Eye (tissue), 1 donor: ENCODE data around the gene TMSB15B.
"Not testable (repeated sequence)": the region's sequence is repeated elsewhere in the genome, so short reads cannot be mapped to it uniquely, and the experiment has no call there.

Source experiments
- DNase-seq: peaks from one replicate; pipeline ENCODE4 v3.0.0-alpha.2; 2015

TMSB15B gene

DNA sequence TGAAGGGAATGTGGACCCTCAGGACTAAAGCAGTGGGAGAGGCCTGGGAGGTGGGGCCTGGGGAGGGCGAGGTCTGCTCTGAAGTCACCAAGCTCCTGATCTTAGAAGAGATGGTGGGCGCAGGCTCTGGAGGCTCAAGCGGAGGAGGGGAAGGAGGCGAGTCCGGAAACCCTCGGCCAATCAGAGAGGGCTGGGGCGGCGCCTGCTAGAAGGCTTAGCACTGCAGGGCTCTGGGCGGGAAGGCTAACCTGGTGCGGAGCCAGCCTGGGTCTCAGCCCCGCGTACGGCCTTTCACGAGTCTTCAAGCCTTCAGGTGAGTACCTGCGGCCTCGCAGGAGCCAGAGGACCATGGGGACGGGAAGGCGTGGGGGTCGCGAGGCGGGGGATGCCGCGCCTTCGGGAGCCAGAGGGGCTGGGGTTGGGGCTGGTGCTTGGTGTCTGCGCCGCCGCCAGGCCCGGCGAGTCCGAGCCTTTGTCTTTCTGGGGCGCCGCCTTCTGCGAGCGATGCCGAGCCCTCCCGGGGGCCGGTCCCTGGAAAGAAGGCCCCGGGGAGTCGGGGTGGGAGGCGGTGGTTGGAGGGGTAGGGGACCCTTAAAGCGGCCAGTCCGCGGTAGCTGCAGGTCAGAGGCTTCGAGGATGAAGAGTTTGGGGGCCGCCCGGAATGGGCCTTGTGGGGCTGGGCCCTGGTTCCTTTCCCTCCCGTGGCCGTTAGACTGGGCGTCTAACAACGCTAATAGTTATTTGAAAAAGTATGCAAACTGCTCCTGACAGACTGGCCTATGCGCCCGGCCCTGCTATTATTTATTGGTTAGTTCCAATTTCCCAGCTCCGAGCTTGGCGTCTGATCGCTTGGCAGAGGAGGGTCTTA lies at the start of gene TMSB15B:
Gene TMSB15B (plus strand): TSS at position 217 of the 868 bp plus-strand sequence.
- not testable (repeated sequence) for DNase-seq

DNA sequence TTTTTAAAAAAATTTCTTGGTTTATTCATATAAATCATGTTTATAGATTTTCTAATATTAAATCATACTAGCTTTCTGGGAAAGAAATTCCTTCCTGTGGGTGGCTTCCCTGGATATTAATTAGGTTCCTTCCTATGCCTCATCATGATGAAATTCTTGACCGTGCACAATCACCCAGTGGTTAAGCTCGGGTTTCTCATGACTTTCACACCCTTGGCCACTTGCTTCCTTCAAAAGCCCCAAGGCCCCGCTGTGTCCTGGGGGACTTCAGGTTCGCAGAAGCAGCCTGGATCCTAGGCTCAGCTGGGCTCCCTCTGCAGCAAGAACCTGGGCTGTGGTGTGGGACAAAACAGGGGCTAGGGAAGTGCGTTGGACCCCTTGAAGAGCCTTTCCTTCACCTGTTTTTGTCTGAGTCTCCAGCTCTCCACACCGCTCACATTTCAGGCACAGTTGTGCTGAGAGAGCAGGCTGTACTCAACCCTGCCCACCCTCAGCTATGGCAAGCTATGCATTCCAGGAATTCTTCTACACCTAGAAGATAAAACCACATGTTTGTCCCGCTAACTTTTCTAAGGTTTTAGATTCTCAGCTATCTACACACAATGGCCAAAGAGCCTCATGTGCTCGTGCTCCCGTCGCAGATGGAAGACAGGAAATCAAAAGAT lies 48.9 kb upstream of the TMSB15B start:
- no peak for DNase-seq

DNA sequence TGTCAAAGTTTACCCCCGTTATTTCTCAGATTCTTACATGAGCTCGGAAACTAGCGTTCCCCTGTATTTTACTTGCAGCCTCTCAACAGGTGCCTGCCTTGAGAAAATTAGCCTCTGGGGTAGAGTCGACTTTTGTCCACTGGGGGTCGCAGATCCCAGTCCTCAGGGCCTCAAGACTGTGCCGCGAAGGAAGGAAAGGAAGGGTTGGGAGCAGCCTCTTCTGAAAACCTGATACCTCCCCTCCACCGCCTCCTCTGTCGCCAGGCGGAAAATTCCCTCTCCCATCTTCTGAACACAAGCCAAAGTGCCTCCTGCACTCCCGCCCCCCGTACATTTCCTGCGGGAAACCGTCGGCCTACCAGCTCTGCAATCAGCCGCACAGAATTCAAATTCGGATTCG lies 44.4 kb upstream of the TMSB15B start:
- peak; percentile 93 for DNase-seq

DNA sequence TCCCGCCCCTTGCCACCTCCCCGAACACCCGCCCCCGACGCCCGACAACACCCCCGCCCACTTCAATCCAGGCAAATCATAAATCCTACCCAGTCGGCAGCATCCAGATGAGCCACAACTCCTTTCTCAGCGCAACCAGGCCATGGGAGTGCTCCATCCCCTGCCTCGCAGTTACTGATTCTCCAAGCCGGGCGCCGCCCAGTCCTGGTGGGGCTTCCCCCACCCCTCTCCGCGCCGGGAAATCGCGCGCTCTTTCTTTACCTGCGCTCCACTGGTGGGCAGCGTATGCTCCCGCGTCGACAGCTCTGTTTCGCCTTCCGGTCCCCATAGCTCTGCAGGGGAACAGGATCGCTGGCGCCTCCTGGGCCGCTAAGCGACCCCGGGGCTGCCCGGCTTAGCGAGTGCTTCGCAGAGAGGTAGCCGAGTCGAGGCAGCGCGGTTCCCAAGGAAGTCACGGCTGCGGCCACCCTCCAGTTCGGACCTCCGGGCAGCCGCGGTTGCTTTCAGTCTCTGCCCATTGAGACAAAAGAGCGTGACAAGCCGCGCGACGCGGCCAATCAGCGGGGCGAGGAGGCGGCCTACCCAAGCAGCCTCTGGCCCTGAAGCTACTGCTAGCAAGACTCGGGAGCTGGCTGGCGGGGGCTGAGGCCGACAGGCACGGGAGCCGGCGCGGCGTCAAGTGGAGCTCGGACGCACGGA lies 43.7 kb upstream of the TMSB15B start:
- DNase-seq: peak; percentile 87

DNA sequence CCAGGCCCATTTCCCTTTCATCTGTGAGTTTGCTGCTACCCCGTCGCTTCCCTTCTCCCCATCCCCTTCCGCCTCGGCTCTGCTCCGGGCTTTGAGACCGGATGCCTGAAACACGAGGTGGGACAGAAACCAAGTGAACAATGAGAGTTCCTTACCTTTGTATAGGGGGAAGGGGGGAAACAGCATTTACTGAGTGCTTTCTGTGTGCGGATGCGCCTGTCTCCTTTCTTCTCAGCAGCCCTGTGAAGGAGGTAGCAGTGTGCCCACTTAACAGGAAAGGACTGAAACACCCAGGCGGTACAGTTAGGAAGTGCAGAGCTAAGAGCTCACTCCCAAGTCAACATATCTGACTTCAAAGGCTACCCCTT lies 43.2 kb upstream of the TMSB15B start:
- DNase-seq: no peak

DNA sequence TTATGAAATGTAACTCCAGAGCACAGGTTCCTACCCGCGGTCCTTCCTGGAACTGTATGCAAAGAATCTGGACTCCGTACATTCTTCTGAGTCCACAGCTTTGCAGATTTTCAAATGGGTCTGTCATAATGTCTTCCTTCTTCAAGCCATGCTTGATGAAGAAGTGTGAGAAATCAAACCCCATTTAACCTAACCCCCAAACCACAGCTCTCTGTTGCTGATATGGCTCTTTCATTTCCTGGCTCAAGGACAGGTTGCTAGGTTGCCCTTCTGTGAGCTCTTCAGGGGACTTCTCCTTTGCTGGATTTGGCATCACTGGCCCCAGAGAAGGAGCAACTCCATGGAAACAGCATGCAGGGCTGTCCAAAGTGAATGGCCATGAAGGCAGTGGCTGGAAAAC lies 41.9 kb upstream of the TMSB15B start:
- not testable (repeated sequence) for DNase-seq

DNA sequence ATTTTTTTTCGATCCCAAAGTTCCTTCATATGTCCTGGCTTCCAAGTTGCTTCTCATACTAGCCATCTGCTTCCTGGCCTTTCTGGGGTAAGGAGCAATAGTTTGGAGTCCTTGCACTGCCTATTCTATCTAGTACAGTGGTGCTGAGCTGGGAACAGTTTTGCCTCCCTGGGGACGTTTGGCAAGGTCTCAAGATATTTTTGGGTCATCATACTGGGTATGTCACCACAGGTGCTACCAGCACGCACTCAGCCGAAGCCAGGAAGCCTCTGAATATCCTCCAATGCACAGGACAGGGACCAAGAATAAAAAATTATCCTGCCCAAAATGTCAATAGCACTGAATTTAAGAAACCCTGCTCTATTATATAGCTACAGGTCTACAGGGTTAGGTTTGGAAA lies 35.4 kb upstream of the TMSB15B start:
- no peak for DNase-seq

DNA sequence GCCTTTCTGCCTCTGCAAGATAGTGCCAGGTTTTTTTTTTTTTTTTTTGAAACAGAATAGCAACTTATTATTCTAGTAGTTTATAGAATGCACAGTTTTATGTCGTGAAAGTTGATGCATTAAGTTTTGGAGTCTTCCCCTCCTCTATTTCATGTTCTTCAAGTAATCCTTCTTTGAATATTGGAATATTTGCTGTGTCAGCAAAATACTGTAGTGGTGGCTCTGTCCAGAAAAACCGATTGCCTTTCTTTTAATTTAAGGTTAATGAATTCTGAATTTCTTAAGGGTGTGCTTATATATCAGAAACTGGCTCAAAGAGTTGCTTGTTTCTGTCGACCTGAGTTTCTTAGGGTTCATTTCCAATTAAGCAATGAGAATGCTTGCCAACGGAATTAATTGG lies 34.8 kb upstream of the TMSB15B start:
- no peak for DNase-seq

DNA sequence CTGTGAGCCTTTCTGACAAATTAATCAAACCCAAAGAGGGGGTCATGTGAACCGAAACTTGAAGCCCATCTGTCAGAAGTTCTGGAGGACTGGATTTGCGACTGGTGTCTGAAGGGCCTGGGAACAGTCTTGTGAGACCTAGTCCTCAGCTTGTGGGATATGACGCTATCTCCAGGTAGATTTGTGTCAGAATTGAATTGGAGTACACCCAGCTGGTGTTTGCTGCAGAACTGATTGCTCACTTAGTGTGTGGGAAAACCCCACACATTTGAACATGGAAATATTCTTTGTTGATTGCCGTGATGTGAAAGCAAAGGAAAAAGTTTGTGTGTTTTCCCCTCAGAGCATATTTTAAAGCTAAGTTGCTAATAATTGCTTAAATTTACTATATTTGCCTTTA lies 30.3 kb upstream of the TMSB15B start:
- DNase-seq: no peak

DNA sequence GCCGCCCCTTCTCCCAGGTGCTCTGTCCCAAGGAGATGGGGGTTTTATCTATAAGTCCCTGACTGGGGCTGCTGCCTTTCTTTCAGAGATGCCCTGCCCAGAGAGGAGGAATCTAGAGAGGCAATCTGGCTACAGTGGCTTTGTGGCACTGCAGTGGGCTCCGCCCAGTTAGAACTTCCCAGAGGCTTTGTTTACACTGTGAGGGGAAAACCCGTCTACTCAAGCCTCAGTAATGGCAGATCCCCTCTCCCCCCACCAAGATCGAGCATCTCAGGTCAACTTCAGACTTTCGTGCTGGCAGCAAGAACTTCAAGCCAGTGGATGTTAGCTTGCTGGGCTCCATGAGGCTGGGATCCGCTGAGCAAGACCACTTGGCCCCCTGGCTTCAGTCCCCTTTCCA lies 22.2 kb upstream of the TMSB15B start:
- DNase-seq: not testable (repeated sequence)

DNA sequence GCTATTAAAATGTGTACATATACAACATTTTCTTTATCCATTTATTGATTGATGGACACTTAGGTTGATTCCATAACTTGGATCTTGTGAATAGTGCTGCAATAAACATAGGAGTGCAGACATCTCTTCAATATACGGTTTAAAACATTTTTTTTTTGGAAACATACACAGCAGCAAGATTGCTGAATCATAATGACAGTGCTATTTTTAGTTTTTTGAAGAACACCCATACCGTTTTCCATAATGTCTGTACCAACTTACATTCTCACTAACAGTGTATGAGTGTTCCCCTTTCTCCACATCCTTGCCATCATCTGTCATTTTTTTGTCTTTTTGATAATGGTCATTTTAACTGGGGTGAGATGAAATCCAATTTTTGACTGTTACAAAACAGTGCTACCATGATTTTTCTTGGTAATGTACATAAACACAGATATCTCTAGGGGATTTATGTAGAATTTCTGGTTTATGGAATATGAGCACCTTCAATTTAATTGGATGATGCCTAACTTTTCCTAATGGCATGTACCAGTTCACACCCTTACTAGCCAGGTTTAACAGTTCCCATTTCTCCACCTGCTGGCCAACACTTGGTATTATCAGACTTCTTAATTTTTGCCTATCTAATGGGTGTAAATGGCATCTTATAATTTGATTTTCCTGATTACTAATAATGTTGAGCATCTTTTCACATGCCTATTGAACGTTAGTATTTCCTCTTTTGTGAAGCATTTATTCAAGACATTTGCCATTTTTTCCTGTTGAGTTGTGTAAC lies 21.0 kb upstream of the TMSB15B start:
- DNase-seq: peak; percentile 11

DNA sequence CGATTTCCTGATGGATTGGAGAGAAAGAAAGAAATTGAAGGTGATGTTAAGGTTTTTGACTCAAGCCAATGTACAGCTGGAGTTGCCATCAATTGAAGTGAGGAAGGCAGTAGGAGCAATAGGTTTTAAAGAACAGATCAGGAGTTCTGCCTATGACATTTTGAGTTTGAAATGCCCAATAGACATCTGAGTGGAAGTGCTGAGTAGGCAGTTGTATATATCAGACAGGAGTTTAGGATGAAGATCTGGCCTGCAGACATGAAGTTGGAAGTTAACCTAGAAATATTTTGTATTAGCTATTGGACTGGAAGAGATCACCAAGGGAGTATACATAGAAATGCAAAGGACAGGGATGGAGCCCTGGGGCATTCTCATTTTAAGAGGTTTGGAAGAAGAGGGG lies 12.9 kb upstream of the TMSB15B start:
- DNase-seq: no peak

DNA sequence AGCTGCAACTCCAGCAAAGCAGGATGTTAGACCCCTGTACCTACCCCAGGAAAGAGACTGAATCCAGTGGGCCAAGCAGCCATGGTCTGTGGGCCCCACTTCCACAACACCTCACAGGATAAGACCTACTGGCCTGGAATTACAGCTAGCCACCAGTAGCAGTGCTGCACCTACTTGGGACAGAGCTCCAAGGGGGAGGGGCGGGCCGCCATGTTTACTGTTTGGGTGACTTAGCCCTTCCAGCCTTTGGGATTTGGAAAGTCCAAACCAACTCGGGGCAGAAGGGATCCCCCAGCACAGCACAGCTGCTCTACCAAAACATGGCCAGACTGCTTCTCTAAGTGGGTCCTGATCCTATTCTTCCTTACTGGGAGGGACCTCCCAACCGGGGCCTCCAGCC lies 9.1 kb upstream of the TMSB15B start:
- no peak for DNase-seq

DNA sequence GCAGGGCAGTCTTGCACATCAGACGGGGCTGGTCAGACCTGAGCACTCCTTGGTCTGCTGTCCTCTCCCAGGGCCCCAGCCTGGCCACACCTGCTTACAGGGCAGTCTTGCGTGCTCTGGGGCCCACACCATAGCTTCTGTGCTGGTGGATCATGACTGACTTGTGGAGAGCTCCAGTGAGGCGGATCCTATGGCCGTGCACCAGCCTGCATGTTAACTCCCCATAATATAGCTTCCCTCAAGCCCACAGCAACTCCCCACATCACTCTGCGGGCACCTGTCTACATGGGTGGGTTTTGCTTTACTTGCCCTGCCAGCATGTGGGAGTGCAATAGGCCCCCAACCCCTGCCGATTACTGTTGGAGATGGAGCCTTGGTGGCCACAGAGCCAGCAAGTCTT lies 8.2 kb upstream of the TMSB15B start:
- DNase-seq: no peak

DNA sequence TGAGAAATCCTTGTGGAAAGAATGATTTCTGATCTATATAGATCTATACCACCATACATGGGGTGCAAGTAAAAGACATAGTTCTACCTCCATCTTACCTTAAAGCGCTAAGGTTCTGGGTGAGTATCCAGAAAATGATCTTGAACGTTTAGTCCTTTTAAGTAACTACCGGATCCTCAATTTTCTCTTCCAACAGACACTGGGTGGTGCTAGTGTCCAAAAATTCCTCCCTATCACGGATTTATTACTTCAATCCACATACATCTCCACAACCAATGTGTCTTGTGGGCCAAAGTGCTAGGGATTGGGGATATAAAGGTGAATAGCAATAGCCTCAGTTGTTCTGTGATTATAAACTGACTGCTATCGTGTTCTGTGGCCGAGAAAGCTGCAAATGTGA lies 1.8 kb upstream of the TMSB15B start:
- not testable (repeated sequence) for DNase-seq

DNA sequence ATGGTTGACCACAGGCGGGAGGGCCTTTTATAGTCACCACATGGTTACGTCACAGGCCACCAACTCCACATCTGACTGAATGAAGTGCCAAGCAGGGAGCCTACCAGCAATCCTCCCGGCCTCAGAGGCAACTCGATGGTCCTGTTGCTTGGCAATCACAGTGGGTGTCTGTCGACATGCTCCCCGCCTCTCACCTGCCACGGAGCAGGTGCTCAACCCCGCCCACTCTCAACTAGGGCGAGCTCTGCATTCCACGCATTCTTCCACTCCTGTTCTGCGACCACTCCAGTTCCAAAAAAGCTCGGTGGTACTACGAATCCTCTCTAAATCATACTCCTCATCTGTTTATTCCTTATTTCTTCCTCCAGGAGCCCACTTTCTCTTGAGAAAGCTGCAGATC lies 21.1 kb downstream of the TMSB15B start:
- DNase-seq: not testable (repeated sequence)

DNA sequence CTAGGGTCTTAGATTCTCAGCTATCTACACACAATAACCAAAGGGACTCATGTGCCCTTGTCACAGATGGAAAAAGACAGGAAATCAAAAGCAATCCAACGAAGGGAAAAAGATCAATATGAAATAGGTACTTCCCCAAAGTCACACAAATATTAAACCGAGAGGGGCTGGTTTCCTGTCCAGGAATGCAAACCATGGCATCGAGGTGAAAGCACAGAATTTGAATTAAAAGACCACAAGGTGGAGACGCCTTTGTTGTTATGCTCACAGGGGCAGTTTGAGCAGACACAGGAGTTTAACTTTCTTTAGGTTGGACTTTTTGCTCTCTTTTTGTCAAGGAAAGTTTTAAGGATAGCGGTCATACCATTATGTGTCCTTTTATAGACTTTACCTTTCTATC lies 36.8 kb downstream of the TMSB15B start:
- no peak for DNase-seq

DNA sequence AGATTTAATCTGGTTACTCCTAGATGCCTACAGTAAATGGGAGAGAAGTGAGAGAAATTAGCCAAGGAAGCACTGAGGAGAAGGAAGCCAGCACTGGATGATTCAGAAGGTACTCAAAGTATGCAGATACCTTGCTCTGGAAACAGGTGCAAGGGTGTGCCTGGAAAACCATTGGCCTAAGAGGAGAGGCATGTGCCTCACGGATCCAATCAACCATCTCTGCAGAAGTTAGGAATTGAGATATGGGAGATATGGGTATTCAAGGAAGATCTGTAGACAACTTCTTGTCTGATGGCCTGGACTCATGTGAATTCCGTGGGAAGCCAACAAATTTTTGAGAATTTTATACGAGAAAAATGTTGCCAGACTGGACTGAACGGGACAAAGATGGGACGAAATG lies 46.4 kb downstream of the TMSB15B start:
- no peak for DNase-seq

DNA sequence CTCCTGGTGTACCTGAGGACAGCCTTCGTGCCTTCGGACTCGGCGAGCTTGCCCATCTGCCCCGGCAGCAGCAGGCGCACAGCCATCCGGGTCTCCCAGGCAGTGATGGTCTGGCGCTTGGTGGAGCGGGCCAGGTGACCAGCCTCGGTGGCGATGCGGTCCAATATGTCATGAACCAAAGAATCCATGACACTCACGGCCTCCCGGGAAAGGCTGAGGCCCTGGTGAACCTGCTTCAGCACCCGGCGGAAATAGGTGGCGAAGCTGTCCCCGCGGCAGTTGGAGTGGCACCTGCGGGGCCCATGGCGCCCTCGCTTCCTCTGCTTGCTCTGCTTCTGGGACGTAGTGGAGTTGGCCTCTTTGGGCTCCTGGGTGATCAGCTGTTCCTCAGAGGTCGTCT lies 50.7 kb downstream of the TMSB15B start:
- DNase-seq: no peak

DNA sequence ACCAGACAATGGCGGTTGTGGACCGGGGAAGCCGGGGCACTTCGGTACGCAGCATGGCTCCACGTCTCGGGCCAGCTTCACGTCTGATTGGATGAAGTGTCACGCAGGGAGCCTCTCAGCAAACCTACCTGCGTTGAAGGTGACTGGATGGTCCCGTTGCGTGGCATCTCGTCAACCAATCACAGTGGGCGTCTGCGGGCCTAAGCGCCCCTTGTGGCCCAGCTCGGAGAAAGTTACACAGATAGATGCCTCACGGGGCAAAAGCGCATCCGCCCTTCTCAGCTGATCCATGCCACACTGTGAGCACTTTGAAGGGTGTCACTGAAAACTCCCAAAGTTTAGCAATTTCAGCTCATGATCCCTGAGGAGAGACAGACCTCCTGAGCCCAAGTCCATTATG lies 51.2 kb downstream of the TMSB15B start, which contains the start of gene H2BW1:
Gene H2BW1 (minus strand): TSS at position 103 of the 400 bp plus-strand sequence. CDS start 132 bp downstream, outside the sequence.
- DNase-seq: no peak

DNA sequence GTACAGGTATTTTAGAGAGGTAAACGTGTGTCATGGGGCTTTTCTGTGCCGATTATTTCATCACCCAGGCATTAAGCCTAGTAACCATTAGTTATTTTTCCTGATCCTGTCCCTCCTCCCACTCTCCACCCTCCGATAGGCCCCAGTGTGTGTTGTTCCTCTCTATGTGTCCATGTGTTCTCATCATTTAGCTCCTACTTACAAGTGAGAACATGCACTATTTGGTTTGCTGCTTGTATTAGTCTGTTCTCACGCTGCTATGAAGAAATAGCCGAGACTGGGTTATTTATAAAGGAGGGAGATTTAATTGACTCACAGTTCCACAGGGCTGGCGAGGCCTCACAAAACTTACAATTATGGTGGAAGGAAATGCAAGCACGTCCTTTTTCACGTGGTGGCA lies 53.1 kb downstream of the TMSB15B start:
- DNase-seq: not testable (repeated sequence)
